H7 (cell line): ENCODE results near the gene EPRS1. TPM values are rescaled to one million over a fixed set of nuclear protein-coding genes. Genes with fewer than 3 reads are reported as not detected.
"Not testable (repeated sequence)": the region's sequence is repeated elsewhere in the genome, so short reads cannot be mapped to it uniquely, and the experiment has no call there.

Source experiments
- DNase-seq: peaks from one replicate; pipeline ENCODE4 v3.0.0; 2012
- H3K27me3 ChIP-seq: 2 replicates; pipeline ENCODE4 v1.6.0; 2011; ENCODE audit warnings: mild to moderate bottlenecking, low read length; ENCODE audit not compliant: control insufficient read depth, insufficient read depth
- H3K36me3 ChIP-seq: replicated peaks from 2 replicates; pipeline ENCODE4 v1.5.1; 2011; ENCODE audit warnings: low read length; ENCODE audit not compliant: control insufficient read depth, insufficient read depth
- H3K4me3 ChIP-seq: 2 replicates; pipeline ENCODE4 v1.5.1; 2011; ENCODE audit warnings: low read depth, mild to moderate bottlenecking, control low read depth, low read length, moderate library complexity; ENCODE audit not compliant: insufficient read depth
- total RNA-seq: library from RNA; depleted of rRNA; stranded (reverse); fragments of >200 nt; shearing (Covaris generic); gene quantifications from 2 replicates; pipeline ENCODE4 v1.2.3, GENCODE V29; 2014; rRNA removed

Gene EPRS1
- total RNA-seq, result 161 and 180 TPM in 2 replicates

DNA sequence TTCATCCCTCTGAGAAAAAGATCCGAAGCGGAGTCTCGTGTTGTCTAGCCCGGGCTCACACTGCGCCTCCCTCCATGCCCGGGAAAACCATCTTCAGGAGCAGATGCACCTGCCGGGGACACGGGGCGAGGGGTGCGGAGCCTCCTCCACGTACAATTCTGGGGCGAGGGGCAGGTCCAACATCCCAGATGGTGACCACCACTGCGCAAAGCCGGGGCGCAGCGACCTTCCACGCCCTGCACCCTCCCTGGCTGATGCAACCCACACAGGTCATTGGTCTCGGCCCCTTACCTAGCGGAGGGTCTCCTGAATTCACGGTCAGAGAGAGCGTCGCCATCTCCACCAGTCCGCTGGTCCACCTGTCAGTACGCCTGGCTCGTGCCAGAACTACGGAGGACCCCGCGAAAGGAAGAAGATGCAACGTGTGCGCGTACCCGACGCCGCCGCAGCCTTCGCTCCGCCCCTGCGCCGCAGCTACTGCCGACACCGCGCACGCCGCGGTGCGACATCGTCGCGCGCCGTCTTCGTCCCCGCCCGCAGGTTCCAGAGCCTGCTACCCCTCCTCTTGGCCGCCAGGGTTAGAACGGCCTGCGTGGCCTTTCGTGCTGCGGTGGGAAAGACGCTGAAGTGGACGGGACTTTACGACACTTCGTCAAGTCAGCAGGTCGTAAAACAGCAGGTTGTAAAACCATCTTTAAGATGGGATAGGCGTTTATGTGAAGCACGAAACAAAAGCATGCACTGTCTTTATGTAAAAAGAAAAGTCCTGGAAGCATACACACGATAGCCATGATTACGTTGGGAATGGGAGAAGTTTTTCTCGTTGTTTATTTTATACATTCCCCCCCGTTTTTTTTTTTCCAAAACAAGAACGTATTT is at the start of gene EPRS1:
Gene EPRS1, minus strand, starts transcription at position 454 of the 879 bp plus-strand sequence. Its CDS starts 117 bp downstream, at position 337.
- no peaks in the 10 kb centered on the region; the same call in 1 of the 2 replicates for H3K27me3 ChIP-seq

DNA sequence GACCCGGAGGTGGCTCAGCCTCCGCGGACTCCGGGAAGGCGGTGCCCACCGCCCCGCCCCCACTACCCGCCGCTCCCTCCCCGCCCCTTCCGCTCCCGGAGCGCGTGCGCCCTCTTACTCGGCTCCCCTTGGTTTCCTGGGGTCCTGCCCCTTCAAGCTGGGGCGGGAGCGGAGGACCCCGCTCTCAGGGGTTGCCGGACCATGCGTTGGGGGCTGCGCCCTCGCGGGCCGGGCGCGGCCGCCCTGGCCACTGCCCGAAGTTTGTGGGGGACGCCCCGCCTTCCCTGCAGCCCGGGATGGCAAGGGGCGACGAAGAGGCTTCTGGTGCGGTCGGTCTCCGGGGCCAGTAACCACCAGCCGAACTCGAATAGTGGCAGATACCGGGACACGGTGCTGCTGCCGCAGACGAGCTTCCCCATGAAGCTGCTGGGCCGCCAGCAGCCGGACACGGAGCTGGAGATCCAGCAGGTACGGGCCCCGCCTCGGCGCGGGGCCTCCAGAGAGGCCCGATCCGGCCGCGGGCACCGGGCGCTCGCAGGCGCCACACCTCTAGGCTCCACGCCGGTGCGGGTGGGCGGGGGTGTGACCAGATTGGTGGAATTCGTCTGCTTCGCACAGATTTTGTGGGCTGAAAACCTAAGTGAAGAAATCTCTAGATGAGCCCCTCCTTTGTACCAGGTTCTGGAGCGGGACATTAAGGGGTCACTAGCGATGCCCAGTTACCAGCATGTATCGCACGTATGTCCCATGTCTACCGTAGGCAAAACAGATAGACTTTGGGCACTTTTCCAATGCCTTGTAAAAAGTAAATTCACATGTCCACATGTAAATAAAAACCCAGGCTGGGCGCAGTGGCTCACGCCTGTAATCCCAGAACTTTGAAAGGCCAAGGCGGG is 48.0 kb upstream of the EPRS1 start, which contains the start of gene IARS2:
Gene IARS2, plus strand, starts transcription at position 117 of the 896 bp plus-strand sequence. Its CDS starts 85 bp downstream, at position 202.
- Histone ChIP-seq H3K27me3 (peaks cover 1% of the 10 kb centered on the region; the same call in 1 of the 2 replicates), H3K4me3 (peak within 1 kb of the TSS; percentile 78), H3K36me3 (no peaks in the 10 kb centered on the region)
- DNase-seq, result peak; percentile 96

More for the DNA sequence above, at the start of gene EPRS1:
- Histone ChIP-seq H3K4me3 (peak within 1 kb of the TSS; percentile 98), H3K36me3 (no peaks in the 10 kb centered on the region; the same call in 1 of the 2 replicates)
- DNase-seq, result peak; percentile 92

DNA sequence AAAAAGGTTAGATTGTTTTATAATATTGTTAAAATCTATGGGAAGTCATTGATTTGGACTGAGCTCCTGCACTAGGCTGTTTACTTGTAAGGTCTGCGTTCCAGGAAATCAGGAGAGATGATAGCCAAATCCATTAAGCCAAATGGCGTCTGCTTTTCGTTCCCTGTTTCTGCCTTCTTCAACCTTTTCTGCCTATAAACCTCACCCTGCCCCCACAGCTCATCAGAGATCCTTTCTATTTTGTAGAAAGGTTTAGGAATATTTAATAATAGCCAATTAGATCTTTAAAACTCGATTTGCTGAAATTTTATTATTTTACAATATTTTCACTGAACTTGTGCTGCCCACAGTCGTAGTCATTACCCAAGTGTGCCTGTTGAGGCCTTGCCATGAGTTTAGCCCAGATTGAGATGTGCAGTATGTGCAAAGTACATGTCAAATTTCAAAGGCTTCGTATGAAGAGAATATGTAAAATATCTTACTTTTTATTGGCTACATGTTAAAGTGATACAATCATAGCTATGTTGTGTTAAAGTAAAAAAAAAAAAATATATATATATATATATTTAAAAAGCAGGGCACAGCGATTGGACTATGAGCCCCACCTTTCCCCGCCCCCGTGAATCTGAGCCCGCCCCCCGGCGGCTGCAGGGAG is 47.2 kb upstream of the EPRS1 start:
- no peak for DNase-seq
- no peaks in the 10 kb centered on the region for H3K36me3 ChIP-seq
- no peak overlapping the region for H3K4me3 ChIP-seq
- H3K27me3 ChIP-seq, result peaks cover 1% of the 10 kb centered on the region; the same call in 1 of the 2 replicates

DNA sequence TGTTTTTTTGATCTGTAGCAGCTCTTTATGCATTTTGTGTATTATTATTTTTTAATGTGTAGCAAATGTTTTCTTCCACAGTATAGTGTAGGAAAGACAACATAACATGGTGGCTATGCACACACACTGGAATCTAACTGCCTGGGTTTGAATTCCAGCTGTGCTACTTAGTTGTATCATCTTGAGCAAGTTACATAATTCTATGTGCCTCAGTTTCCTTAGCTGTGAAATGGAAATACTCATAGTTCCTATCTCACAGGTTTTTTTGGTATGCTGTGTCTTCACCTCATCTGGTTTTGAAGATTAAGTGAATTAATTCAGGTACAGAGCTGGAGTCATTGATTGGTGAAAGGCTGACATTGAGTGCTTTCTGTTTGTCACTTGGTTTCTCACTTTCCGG is 46.4 kb upstream of the EPRS1 start:
- Histone ChIP-seq H3K36me3 (no peaks in the 10 kb centered on the region), H3K27me3 (peaks cover 1% of the 10 kb centered on the region; the same call in 1 of the 2 replicates), H3K4me3 (no peak overlapping the region)
- no peak for DNase-seq

DNA sequence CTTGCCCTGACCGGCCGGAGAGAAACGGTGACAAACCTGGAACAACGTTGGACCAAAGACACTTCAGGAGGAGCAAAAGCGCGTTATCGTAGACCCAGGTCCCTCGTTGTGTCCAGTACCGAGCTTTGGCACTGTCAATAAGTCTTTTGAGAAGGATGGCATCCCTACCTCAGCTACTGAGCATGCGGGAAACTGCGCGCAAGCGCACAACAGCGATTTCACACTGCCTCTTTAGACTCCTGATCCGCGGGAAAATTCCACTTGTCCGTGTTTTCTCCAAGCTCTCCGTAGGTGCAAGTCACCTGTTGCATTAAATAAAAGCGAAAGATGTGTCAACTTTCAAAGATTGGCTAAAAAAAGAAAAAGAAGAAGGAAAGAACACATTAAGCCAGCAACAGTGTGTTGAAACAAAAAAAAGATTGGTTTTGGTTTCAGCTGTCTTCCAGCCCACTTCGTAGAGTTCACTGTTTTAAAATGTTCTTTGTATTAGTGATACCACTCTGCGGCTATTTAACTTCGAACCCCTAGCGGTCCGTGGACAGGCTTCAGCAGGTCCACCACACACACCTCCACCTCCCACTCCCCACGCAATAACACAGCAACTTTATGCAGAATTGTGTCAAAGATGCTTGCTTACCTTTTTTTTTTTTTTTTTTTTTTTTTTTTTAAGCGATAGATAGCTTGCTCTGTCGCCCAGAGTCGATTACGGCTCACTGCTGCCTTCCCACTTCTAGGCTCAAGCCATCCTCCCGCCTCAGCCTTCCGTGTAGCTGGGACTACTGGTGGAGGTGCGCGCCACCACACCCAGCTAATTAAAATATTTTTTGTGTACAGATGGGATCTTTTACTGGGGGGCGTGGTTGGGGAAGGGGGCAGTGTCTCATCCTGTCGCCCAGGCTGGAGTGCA is 43.6 kb upstream of the EPRS1 start, which contains the start of gene BPNT1:
Gene BPNT1, minus strand, starts transcription at position 139 of the 907 bp plus-strand sequence. CDS start 9,942 bp downstream, outside the sequence.
- Histone ChIP-seq H3K36me3 (no peaks in the 10 kb centered on the region), H3K4me3 (peak within 1 kb of the TSS; percentile 58), H3K27me3 (peaks cover 1% of the 10 kb centered on the region; the same call in 1 of the 2 replicates)
- peak; percentile 71 for DNase-seq

DNA sequence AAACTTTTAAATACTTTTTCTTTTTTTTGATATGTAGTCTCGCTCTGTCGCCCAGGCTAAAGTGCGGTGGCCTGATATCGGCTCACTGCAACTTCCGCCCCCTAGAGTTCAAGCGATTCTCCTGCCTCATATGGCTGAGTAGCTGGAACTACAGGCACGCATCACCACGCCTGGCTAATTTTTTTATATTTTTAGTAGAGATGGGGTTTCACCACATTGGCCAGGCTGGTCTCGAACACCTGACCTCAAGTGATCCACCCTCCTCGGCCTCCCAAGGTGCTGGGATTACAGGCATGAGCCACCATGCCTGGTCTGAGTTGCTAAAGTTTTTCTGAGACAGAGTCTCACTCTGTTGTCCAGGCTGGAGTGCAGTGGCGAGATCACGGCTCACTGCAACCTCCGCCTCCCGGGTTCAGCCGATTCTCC is 40.0 kb upstream of the EPRS1 start:
- not testable (repeated sequence) for H3K27me3 ChIP-seq, DNase-seq, H3K4me3 ChIP-seq, H3K36me3 ChIP-seq

DNA sequence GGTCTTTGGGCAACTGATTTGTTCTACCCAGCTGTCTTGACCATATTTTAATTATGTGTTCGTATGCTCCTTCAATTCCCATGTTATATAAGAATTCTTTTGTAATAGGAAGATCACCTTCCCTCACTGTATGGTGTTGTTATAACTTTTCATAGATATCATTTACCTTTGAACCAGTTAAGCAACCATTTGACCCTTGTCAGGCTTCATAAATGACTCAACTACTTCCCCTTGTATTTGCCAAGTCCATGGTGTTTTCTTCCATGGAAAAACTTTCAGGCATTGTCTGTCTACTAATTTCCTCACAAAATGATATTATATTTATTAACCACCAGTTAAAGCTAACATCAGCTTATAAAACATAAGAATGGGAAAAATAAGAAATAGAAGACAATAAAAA is 38.2 kb upstream of the EPRS1 start:
- H3K36me3 ChIP-seq, result no peaks in the 10 kb centered on the region
- H3K4me3 ChIP-seq, result no peak overlapping the region
- DNase-seq, result no peak
- no peaks in the 10 kb centered on the region for H3K27me3 ChIP-seq

DNA sequence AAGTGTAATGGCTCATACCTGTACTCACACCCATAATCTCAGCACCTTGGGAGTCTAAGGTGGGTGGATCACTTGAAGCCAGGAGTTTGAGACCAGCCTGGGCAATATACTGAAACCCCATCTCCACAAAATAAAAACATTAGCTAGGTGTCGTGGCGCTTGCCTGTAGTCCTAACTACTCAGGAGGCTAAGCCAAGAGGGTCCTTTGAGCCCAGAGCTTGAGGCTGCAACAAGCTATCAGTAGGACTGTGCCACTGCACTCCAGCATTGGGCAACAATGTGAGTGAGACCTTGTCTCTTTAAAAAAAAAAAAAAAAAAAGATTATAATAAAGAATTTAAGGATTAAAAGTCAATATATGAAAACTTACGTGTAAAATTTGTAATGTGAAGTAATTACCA is 31.6 kb upstream of the EPRS1 start:
- no peak for DNase-seq

DNA sequence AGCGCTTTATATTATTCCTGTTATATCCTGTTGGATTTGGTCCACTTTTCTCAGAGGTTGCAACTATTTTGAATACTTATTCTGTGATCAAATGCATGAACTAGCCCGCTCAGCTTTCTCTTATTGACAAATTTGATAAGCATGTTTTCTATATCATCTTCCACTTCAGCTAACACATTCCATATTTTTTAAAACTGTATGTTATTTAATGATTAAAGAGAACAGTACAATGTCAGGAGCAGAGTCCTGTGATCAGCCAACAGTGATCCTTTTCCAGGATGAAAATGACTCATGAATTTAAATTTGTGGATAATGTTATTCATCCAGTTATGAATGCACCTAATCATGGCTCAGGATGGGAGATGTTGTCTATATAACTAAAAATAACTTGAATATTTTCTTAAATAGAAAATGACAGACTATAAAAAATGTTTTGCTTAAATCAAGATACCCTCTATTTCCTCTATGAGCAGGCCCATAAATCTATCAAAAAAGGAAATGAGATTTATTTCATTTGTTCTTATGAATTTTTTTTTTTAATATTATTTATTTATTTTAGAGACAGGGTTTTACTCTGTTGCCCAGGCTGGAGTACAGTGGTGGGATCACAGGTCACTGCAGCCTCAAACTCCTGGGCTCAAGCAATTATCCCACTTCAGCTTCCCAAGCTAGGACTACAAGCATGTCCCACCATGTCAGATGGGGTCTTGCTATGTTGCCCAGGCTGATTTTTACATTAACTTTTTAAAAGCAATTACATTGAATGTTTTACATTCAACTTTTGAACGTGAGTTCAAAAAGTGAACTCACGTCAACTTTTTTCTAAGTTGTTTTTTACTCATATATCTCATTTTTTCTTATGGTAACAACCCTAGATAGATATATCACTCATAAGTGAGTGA is 30.8 kb upstream of the EPRS1 start:
- Histone ChIP-seq H3K27me3 (no peaks in the 10 kb centered on the region), H3K36me3 (peaks cover 2% of the 10 kb centered on the region), H3K4me3 (no peak overlapping the region)
- DNase-seq, result no peak

More for the DNA sequence above, 31.6 kb upstream of the EPRS1 start:
- H3K27me3 ChIP-seq, result no peaks in the 10 kb centered on the region
- no peak overlapping the region for H3K4me3 ChIP-seq
- no peaks in the 10 kb centered on the region for H3K36me3 ChIP-seq

DNA sequence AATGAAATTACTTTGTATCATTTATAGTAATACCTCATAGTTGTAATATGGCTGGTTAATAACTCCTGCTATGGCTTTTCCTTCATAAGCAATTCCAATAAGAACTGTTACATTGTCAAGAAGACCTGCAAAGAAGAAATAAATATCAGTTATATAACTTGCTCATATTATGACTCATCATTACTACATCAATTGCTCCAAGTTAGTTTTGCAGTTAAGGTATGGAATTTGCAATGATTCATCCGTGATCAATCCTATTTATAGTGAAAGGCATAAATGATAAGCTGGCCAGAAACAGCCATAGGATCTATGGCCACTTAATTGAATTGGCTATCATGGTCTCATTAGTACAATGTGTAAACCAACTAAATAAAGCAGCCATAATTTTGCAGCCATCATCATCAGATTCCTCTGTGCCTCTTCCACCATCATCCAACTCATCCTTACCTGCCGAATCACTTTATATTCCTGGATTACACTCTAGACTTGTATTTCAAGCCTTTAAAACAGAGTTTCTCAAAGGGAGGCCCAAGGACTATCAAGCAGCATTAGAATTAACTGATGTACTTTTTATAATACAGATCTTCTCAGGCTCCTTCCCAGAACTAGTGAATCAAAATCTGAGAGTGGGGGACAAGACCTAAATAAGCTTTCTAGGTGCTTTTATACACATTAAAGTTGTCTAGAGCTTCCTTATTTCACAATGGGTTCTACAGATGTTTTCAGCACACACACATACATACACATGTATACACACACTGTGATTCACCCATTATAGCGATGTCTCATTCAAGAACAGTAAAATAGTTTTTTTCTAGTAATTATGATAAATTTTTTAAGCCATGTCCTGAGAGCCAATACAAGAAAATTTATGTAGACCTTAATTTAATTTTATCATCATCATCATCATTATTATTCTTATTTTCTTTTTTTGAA is 21.2 kb upstream of the EPRS1 start:
- DNase-seq, result no peak
- no peak overlapping the region for H3K4me3 ChIP-seq
- H3K36me3 ChIP-seq, result peaks cover 1% of the 10 kb centered on the region
- H3K27me3 ChIP-seq, result no peaks in the 10 kb centered on the region

DNA sequence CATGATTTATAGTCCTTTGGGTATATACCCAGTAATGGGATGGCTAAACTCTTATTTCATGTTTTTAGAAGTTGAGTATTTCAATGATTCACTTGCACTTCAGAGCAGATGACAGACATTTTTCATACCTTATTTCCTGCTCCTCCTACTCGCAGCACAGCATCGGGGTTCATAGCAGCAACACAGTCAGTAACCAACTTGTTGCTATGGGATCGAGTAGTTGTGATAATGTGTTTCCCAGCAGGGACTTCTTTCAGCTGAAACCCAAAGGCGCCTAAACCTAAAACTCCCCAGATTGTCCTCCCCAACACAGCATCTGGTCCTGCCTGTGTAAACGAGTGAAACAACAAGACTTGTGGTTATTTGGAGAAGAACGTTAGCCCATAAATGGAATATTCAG is 16.3 kb upstream of the EPRS1 start:
- peaks cover 1% of the 10 kb centered on the region for H3K36me3 ChIP-seq
- DNase-seq, result no peak
- no peak overlapping the region for H3K4me3 ChIP-seq

More for the DNA sequence above, 16.3 kb upstream of the EPRS1 start:
- H3K27me3 ChIP-seq, result no peaks in the 10 kb centered on the region; the same call in 1 of the 2 replicates
